HG03039 (cell line): ENCODE data around the gene BNC2.

Experiments
- ATAC-seq: cut with Tn5 transposase; IDR thresholded peaks from one replicate; pipeline ENCODE4 v1.9.1; 2021; ENCODE audit warnings: mild to moderate bottlenecking, moderate library complexity; ENCODE audit not compliant: unreplicated experiment

The BNC2 gene

DNA sequence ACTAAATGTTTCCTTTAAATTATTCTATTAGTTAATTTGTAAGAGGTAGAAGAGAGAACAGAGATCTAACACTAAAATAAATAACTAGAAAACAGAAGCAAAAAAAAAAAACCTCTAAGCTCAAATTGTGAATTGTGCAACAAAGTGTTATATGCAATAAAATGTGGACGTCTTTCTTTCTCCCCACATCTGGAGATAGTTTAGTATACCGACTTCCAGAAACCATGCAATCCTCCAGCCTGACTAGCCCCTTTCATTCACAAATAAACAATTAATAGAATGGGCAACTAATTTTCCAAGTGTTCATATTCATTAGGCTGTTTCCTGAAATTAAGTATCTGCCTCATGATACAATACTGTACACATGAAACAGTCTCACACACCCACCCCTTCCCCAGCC lies 258.5 kb downstream of the BNC2 start:
- no peak for ATAC-seq

DNA sequence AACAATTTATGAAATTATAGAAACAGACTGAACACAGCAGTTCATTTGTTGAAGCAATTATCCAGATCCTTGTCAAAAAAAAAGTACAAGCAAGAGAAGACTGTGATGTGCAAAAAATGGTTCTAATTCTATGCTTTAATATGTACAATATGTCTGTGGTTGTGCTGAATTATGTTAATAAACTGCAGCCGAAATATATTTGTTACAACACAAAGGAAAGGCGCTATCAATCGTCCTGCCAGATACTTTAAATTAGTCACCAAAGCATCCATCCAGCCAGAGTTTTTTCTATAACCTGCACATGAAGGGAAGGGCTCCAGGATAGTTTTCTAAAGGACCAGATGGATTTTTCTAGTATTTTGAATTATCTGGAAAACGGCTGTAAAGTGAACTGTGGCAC lies 259.5 kb downstream of the BNC2 start:
- no peak for ATAC-seq

DNA sequence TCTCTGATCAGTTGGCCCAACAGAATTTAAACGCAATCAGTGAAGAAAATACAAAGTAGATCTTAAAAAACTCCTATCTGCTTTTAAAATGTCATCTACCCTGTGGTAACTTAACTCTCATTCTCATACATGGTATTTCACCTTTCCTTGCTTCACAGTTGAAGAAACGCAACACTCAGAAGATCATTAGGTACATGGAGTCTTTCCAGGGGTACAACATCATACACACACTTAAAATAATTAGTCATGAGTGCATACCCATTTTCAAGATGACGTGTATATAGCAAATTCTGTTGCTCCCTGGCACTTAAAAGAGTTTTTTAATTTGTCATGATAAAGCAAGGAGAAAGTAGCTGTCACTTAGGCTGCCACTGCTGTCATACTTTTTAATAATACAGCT lies 259.9 kb downstream of the BNC2 start:
- no peak for ATAC-seq

DNA sequence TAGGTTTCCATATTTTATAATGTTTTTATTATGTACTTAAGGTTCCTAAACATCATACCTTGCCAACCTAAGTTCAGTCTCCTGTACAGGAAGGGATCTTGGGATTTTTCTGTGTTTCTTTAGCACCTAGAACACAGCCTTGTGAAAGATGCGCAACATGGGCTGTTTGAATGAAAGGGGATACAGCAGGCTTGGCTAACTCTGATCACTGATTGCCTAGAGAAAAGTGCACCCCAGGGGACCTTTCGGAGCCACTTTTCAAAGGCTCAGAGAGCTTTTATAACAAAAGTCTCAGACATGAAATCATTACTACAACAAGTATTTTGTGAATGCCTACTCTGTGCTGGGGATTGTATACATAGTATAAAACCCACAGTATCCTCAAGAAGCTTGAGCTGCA lies 261.6 kb downstream of the BNC2 start:
- ATAC-seq: no peak

DNA sequence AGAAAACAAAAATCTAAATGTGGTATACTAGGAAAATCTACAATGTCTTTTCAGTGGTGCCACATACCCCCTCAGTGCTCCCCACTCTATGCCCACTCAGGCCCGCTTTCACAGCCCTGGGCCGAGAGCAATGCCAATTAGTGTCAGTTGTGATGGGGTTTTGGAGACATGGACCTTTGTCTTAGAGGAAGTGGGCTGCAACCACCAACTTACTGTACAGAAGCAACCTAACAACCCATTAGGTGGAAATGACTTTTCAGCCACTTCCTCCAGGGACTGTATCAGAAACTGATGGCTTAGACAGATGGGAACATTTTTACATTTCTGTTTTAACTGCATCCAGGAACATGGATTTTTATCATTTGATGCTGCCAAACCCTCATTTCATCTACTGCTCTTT lies 268.0 kb downstream of the BNC2 start:
- ATAC-seq: no peak

DNA sequence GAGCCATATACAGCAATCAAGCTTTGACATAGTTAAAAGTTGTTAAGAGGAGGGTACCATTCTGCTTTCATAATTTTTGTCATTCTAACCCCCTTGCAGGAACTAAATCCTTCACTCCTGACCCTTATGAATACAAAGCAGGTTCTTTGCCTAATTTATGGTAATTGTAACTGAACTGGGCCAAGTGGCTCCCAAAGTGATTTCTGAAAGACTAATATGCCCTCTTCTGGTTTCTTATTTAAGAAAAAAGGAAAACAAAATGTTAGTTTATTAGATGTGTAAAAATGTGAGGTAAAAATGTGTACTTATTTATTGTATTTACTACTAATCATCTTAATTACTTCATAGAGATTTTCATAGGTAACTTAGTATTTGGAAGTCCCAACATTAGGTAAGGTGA lies 268.5 kb downstream of the BNC2 start:
- no peak for ATAC-seq

DNA sequence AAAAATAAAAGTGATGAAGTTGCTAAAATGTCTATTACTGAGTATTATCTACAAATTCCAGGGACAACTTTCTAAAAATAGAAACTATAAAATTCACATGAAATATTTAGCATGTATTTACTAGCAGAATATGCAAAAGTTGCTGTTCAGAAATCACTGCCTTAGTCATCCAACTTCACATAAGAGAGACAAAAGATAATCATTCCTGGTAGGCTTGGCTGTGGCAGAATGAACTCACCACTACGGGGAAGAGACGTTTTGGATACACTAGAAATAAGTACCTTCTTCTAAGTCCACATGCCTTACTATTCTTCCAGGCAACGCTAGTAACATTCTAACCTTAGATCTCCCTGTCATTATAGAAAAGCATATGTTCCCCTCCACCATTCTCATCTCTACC lies 272.2 kb downstream of the BNC2 start:
- no peak for ATAC-seq

DNA sequence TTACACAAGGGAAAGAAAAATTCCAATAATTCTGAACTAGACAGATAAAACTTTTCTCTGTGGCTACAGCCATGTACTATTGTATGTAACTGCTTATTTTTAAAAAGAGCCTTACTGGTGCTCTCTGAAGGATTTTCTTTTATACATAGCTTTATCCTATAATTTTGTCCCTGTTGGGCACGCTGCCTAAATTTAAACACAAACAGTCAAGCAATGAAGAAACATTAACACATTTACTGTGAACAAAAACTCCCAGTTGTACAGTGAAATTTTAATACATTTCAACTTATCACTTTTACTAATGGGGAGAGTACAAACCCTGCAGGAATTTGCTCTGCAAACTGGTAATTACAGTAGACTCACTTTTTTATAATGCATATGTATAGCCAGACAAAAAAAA lies 273.3 kb downstream of the BNC2 start:
- ATAC-seq: no peak

DNA sequence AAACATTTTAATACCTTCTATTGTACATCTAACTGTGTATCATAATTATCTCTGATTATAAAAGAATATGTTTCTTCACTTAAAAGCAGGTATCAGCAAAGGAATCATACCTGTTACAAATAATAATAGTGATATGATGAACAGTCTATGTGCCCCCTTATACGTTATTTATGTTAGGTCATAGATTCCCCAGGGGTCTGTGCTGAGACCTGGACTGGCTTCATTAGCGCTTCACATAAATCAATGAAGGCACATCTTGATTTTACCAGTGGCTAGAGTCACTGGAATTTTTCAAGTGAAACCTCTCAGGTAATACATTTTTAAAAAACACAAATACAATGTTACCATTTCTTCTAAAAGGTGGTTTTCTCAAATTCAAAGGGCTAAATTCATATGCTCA lies 275.2 kb downstream of the BNC2 start:
- no peak for ATAC-seq

DNA sequence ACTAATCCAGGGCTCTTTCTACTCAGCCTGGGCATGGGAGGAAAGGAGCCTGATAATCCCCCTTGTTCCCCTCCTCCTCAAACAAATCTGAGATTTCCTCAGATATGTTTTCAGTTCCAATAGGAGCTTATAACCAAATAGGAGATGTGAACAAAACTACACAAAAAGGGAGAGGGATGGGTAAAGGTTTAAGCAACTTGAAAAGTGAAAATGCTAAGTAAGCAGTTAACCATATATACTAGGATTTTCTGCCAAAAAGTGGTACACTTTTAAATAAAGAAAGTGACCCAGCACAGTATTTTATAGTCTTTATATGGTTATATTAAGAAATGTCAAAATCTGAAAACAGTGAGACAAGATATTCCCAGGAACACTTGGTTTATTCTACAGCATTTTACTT lies 275.7 kb downstream of the BNC2 start:
- ATAC-seq: no peak

DNA sequence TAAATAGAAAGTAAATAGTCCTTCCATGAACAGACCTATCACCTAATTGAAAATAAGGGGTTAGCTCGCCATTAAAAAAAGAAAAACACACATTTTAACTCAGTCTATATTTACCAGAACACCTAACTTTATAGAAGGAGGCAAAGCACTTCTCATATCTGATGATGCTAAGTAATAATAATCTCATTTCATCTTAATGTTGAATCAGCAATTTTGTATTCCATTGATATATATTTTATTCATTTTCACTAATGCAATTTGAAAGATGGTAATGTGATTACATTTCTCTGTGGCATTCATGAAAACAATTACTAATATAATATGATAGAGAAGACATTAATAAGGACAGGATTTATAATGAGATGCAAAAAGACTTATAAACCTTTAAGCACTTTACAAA lies 276.7 kb downstream of the BNC2 start:
- no peak for ATAC-seq

DNA sequence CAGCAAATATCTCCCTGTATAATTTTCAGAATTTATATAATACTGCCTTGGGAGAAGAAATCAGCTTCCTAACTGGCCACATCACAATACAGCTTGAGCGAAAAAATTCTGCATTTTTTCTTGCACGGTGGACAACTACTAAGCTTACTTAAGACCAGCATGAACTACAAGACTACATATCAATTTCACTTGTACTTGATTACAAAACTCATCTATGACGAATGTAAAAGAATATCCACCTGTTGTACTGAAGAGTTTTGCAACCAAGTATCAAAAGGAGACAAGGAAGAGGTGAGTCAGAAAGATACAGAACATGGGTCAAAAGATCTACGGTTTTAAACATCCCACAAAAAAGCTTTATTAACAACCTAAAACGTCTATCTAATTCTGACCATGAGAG lies 279.4 kb downstream of the BNC2 start:
- no peak for ATAC-seq

DNA sequence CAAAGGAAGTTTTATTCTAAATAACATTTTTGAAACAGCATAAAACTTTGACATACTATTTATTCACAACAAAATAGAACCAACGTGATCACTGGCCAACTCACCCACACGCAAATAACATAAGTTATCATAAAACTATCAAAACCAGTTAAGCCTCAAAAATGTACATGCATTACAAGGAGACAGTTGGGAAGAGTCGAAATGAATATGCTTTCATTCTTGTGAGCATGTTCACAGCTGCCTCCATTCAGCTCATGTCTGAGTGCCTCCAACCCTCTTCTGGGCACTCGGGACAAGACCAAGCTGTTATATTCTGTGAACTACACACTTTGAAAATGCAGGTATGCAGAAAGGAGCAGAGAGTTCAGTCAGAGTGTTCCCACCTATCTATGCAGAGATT lies 284.9 kb downstream of the BNC2 start:
- no peak for ATAC-seq

DNA sequence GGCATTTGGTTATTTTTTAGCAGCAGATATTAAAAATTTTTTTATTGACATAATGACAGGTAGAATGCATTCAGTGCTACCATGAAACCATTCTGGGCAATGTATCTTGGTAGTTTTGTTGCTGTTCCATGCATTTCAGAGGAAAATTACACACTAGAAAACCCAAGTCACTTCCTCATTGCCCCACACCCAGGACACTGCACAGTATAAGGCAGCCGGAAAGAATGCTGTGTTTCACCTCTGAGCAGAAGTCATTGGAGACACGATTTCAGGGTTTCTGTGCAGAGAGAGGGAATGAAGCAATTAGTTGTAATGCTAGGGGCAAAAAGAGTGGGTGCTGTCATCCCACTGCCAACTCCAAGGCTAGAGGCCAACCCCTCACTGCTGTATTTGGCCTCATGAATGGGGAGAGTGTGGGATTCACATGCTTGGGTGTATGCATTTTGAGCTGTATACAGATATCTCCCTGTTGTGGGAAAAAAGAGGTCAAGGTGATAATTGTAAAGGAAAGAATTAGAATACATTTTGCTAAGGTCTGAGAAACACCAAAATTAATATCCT lies 290.5 kb downstream of the BNC2 start:
- ATAC-seq: no peak

DNA sequence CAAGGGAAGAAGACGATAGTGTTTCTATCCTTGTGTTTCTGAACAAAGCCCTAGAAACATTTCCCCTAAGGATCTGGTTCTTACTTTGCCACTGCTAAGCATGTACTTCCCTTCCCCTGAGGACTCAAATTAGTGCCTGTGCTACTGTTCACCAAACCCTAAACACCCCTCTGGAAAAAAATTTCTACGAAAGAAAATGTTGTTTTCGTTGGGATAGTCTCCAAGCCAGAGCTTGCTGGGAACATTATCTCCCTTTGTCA lies 294.6 kb downstream of the BNC2 start:
- ATAC-seq: no peak

DNA sequence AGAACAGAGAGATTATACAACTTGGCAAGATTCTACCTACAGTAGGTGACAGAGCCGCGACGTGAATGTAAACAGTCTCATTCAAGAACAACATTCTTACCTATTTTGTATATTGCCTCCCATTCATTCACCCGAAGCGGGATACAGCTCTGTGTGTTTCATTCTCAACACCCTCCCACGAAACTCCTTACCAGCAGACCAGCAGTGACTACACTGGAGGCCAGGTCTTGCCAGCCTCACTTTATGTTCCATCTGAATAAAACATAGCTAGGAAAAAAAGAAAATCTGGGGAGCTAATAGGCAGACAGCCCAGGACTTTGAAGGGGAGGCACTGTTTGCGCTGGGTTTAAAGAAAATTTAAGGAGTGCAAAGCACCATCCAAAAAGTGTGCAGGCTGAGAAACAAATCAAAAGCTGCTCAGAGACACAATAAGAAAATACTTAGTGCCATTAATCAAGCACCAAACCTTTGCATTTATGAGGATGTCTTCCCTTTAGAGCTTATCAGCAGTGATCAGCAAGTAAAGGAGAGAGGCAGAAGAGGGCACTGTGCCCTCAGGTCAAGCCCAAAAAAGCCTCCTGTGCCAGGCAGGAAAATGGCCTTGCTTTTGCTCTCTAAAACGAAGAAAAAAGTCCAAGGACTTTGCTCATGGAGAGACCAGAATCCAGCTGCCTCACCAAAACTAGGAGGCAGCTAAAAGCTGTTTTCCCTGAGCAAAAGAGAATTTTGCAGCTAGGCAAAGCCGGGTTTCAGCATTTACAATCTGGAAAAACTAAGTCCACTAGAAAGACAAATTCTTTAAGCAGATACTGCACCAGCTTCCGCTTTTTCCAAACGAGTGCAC lies 295.1 kb downstream of the BNC2 start:
- no peak for ATAC-seq

DNA sequence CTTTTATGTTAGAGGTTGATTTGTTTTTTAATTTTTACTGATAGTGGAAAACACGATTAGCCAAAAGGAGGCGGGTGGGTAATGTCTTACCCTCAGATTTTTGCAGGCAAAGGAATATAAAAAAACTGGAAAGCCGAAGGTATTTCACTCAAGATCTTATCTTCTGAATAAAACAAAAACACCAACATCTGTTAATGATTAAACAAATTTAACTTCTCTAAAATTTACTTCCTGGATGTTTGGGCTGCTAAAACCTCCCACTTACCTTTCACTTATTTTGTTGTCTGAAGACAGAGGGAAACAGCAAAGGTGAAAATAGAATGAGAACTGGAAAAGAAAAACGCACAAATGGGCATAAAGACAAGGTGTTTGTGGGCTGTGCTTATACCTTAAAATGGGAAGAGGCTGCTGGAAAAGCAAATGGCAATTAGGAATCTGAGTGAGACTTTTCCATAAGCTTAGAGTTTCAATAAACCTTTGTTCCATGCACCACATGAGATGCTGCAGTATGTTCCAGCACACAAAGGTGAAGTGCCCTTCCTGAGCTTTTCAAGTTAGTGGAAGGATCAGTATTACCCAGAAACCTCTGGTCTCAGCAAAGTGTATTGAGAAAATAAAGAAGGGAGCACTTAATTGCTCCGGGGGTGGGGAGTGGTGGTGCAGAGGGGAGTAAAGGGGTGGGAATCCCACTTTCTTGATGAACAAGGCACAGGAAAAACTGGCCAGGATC lies 298.3 kb downstream of the BNC2 start:
- no peak for ATAC-seq

DNA sequence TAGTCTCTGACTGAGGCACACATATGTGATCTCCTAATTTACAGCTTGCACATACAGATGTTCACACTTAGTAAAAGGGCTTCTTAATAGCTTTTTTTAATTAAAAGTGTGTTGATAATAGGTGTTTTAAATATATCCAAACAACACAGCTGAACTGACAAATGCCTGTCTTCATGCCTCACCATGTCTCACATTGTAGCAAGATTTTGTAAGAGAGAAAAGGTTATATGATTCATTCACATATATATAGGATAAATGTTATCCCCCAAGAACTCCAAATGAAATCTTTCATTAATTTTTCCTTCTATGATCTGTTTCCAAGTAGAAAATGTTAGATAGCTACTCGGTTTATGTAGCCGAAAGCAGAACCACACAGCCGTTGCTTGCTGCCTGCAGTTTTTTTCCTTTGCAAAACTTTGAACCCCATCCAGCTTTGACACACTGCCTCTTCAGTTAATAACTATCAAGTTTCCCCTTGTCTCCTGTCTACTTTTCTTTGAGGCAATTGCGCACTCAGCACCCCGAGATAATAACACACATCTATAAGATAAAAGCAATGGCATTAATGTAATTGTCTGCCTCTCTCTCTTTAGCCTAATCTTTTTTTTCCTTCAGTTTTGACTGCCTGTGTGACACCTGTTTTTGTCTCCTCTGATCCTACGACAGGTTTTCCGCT lies 299.2 kb downstream of the BNC2 start:
- no peak for ATAC-seq

DNA sequence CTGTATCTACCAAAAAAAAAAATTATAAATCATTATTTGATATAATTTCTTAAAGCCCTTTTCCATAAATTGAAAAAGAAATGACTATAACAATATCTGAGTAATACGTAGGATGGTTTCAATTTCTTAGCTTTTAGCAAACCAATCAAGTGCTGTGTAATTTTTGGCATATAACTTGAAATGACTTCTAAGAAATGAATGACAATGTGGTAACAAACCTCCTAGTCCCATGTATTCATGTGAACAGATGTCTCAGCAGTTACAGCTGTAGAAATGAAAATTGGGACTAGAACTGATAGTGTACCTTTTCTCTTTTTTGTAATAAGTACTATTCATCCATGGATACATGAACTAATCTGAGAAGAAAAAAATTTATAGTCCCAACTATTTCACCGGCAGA lies 307.0 kb downstream of the BNC2 start:
- no peak for ATAC-seq

DNA sequence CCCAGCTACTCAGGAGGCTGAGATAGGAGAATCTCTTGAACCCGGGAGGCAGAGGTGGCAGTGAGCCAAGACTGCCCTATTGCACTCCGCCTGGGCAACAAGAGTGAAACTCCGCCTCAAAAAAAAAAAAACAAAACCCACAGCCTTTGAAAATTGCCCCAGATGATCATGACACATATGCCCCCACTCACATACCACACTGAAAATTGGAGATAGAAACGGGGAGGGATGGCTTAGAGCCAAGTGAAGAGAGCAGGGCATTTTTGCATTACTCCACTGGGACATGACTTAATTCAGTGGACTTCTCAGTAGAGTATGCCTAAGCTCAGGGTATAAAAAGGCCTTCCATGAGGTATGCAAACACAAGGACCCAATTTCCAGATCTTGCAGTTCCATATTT lies 309.3 kb downstream of the BNC2 start:
- no peak for ATAC-seq

DNA sequence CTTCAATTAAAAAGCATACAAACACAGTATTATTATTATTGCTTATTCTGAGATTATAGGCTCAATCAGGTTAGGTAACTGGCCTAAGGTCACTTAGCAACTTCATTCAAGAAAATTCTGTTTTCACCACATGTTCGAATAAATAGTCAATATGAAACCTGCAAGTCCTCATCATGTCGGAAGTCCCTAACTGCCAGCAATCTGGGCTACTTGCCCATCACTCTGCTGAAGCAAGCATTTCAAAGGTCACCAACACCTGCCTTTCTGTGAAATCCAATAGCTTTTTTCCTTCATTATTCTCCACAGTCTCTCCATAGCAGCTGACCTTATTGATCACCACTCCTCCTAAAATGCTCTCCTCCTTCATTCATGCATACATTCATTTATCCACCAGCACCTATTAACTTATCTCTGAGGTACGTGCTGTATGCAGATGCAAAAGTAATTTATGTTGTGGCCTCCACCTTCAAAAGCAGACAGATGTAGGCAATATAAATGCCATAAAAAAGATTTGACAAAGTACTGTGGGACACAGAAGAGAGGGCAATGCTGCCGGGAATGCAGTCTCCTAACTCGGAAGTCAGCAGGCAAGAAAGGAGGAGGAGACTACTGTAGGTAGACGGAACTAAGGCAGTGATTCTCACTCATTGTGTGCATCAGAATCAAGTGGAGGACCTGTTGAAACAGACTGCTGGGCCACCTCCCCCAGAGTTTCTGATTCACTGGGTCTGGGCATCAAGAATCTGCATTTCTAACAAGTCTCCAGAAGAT lies 310.9 kb downstream of the BNC2 start:
- no peak for ATAC-seq
